HS-5 (cell line): ENCODE data around the gene MICB.
"Not testable (repeated sequence)": the region's sequence is repeated elsewhere in the genome, so short reads cannot be mapped to it uniquely, and the experiment has no call there.

Experiments
- DNase-seq: peaks from one replicate; pipeline ENCODE4 v3.0.0-alpha.2; 2012; ENCODE audit warnings: low read depth

The MICB gene

GRCh38 chr6:31474871-31475286, 23.1 kb upstream of the MICB start:
- DNase-seq, result no peak

- no peak for DNase-seq
These were observed 21.3 kb upstream of the MICB start for GRCh38 chr6:31476515-31477139.

- no peak for DNase-seq
These were observed 20.4 kb upstream of the MICB start for GRCh38 chr6:31477521-31477920.

GRCh38 chr6:31478186-31478950, 19.6 kb upstream of the MICB start:
- no peak for DNase-seq

GRCh38 chr6:31479151-31479932, 18.6 kb upstream of the MICB start:
- no peak for DNase-seq

- DNase-seq, result no peak
These were observed 17.9 kb upstream of the MICB start for GRCh38 chr6:31479933-31480535.

- DNase-seq, result no peak
These were observed 17.4 kb upstream of the MICB start for GRCh38 chr6:31480574-31480973.

- DNase-seq, result no peak
These were observed 14.6 kb upstream of the MICB start for GRCh38 chr6:31483392-31483791.

- no peak for DNase-seq
These were observed 12.9 kb upstream of the MICB start for GRCh38 chr6:31485055-31485454.

- DNase-seq, result not testable (repeated sequence)
These were observed 11.7 kb upstream of the MICB start for GRCh38 chr6:31486065-31486837.

GRCh38 chr6:31487674-31488073, 10.3 kb upstream of the MICB start:
- not testable (repeated sequence) for DNase-seq

- no peak for DNase-seq
These were observed 8.9 kb upstream of the MICB start for GRCh38 chr6:31489086-31489485.

GRCh38 chr6:31490115-31490873, 7.7 kb upstream of the MICB start:
- no peak for DNase-seq

GRCh38 chr6:31493550-31493874, 4.4 kb upstream of the MICB start:
- not testable (repeated sequence) for DNase-seq

GRCh38 chr6:31493875-31494694, 3.9 kb upstream of the MICB start:
- no peak for DNase-seq

- no peak for DNase-seq
These were observed 2.4 kb upstream of the MICB start for GRCh38 chr6:31495580-31495979.

GRCh38 chr6:31496826-31497225, 1.1 kb upstream of the MICB start:
- not testable (repeated sequence) for DNase-seq

- DNase-seq, result no peak
These were observed 803 bp downstream of the MICB start for GRCh38 chr6:31498748-31499147.

GRCh38 chr6:31499648-31500047, 1.7 kb downstream of the MICB start:
- DNase-seq, result not testable (repeated sequence)

- no peak for DNase-seq
These were observed 4.6 kb downstream of the MICB start for GRCh38 chr6:31502586-31502985.
